ENCODE measurements around the gene SMU1. TPM values are rescaled to one million over a fixed set of nuclear protein-coding genes. Genes with fewer than 3 reads are reported as not detected.

The SMU1 gene
- total RNA-seq, 6 donors from 2014 or later: 7.9 to 19.8 (median 17.2) TPM

DNA sequence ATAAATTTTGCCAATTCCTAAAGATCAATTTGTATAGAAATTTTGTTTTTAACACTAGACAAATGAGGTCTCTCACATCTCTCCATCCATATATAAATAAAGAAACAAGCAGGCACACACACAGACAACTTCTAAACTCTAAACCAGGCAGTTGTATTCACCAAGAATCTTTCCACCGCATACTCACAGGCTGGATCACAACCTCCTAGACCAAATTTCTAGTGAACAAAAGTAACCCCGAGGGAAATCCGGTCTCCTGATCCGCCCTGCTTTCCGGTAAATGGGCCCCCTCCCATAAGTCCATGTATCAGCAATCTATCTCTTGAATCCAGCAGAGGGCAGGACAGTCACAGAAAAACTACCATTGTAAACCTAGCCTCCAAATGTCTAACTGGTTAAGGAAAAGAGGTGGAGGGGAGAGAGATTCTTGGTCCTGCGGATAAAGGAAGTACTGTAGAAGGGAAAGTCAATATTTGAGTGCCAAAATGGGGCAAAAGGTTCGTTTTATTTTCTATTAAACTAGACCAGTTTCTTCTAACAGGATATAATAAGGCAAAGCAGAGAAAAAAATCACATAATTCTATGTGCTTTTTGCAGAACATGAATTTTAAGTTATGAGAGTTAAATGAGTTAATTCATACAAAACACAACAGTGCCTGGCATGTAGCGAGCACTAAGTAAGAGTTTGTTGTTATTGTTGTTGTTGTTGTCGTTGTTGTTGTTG, 4.8 kb upstream of the SMU1 start:
- H3K27me3 ChIP-seq: no peaks in the 10 kb centered on the region
- peak in 1 of 2 donors; percentile 54 for DNase-seq
- no peaks in the 10 kb centered on the region for H3K9me3 ChIP-seq
- TF ChIP-seq, protein P1, sequence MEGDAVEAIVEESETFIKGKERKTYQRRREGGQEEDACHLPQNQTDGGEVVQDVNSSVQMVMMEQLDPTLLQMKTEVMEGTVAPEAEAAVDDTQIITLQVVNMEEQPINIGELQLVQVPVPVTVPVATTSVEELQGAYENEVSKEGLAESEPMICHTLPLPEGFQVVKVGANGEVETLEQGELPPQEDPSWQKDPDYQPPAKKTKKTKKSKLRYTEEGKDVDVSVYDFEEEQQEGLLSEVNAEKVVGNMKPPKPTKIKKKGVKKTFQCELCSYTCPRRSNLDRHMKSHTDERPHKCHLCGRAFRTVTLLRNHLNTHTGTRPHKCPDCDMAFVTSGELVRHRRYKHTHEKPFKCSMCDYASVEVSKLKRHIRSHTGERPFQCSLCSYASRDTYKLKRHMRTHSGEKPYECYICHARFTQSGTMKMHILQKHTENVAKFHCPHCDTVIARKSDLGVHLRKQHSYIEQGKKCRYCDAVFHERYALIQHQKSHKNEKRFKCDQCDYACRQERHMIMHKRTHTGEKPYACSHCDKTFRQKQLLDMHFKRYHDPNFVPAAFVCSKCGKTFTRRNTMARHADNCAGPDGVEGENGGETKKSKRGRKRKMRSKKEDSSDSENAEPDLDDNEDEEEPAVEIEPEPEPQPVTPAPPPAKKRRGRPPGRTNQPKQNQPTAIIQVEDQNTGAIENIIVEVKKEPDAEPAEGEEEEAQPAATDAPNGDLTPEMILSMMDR (IDR thresholded peaks at IDR 0.05): peak; percentile 68 to 89 (median 85)
- TF ChIP-seq POLR2A (IDR thresholded peaks at IDR 0.05) (no peak), EP300 (IDR thresholded peaks at IDR 0.05) (peak in 2 of 4 donors; percentile 44 to 67), POLR2AphosphoS5 (IDR thresholded peaks at IDR 0.05) (peak; percentile 56 to 81)
- ATAC-seq (ENCODE audit: low FRiP score in 2 of 2): peak; percentile 82 to 85
- H3K4me1 ChIP-seq: peaks cover 16 to 26% (median 17%) of the 10 kb centered on the region in 4 donors
- H3K4me3 ChIP-seq: peak overlapping the region in 1 of 4 donors; percentile 7
- no peaks in the 10 kb centered on the region for H3K36me3 ChIP-seq
- WGBS, 2 donors: 14 to 19% methylated on average over 9 of the region's 9 CpGs
- H3K27ac ChIP-seq: peak overlapping the region in 3 of 4 donors; percentile 33 to 67 (median 62)

DNA sequence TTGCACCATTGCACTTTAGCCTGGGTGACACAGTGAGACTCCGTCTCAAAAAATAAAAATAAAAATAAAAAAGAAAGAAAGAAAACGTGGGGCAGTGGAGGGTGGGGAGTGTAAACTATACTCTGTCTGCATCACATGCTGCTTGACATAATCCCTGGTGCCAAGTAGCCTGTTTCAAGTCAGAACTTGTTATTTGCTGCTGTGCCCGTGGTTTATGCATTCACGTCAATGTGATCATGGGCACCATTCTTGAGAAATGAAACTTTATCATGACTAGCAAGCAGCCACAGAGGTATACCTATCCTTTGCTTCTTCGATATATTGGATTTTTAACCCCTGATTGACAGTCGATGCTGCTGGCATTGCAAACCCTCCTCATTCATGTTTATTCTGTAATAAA, 4.1 kb upstream of the SMU1 start:
- Histone ChIP-seq H3K27ac (peak overlapping the region in 3 of 4 donors; percentile 33 to 67 (median 62)), H3K27me3 (no peaks in the 10 kb centered on the region), H3K4me3 (no peak overlapping the region), H3K4me1 (peaks cover 20 to 31% (median 23%) of the 10 kb centered on the region in 4 donors), H3K9me3 (no peaks in the 10 kb centered on the region), H3K36me3 (no peaks in the 10 kb centered on the region)
- no peak for ATAC-seq (ENCODE audit: low FRiP score in 2 of 2)
- TF ChIP-seq, protein P1 (IDR thresholded peaks at IDR 0.05): no peak
- TF ChIP-seq EP300 (IDR thresholded peaks at IDR 0.05) (no peak), POLR2A (IDR thresholded peaks at IDR 0.05) (no peak), POLR2AphosphoS5 (IDR thresholded peaks at IDR 0.05) (no peak)
- WGBS, 2 donors: 58% methylated on average over 6 of the region's 6 CpGs
- no peak for DNase-seq

DNA sequence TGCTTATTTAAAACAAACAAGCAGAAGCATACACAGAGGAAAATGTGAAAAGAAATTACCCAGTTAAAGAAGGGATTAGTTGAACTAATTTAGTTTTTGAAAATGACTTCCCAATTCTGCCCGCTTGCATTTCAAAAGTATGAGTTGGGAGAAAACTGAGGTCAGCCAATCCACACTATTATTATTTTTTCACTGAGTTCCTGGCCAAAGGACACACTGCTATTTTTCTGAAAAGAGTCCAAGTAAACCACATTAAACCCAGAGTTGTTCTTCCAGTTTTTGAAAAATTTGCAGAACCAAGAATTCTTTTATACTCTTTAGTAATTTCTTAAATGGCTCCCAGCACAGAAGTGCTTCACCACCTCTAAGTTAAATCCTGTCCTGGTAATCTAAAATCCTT, 7.5 kb downstream of the SMU1 start:
- no peak for ATAC-seq (ENCODE audit: low FRiP score in 2 of 2)
- 79 to 89% methylated on average over 1 of the region's 1 CpG for WGBS, 2 donors
- H3K4me1 ChIP-seq: peaks cover 0 to 7% (median 2%) of the 10 kb centered on the region in 4 donors
- H3K27ac ChIP-seq: no peak overlapping the region
- TF ChIP-seq, protein P1 (IDR thresholded peaks at IDR 0.05): no peak
- TF ChIP-seq POLR2AphosphoS5 (IDR thresholded peaks at IDR 0.05) (no peak), POLR2A (IDR thresholded peaks at IDR 0.05) (no peak), EP300 (IDR thresholded peaks at IDR 0.05) (no peak)
- no peaks in the 10 kb centered on the region for H3K9me3 ChIP-seq
- no peak overlapping the region for H3K4me3 ChIP-seq
- no peaks in the 10 kb centered on the region for H3K27me3 ChIP-seq
- peaks cover 34 to 94% (median 68%) of the 10 kb centered on the region in 4 donors for H3K36me3 ChIP-seq
- DNase-seq: no peak

DNA sequence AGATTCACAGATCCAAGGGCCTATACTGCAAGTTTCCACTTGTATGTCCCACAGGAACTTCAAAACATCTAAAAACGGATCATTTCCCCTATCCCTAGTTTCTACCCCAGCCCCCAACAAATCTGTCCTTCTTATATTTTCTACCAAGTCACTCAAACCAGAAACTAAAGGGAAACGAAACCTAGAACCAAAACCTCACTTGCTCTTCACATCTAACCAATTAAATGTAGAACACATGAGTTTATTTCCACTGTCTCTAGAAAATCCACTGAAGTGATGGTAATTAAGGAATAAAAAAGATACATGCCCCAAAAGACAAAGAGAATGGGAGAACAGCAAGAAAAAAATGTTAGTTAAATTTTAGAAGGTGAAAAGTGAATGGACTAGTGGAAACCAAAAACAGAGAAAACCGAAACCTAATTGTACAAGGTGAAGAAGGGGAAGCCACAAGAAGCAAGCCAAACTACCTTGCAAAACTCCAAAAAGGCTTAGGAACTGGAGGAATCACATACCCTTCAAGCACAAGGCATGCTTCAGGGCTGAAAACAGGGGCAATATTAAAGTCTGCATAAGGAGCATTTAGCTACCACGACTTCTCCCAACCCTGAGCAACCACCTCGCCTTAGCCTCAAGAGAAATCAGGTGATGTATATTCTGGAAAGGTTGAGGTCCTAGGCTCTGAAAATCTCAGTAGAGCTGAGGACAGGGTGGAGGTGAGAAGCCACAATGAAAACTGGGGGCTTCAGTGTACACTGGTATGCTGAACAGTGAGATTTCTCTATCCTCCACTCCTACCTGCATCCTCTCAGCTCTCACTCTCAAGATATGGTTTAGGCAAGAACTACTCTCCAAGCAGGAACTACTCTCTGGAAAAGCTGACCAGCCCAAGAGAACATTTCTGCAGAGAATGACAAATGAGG, 11.1 kb downstream of the SMU1 start:
- DNase-seq (no peak), ATAC-seq (ENCODE audit: low FRiP score in 2 of 2) (peak in 1 of 2 donors; percentile 31)
- WGBS, 2 donors: 88 to 90% methylated on average over 5 of the region's 5 CpGs
- no peaks in the 10 kb centered on the region for H3K27me3 ChIP-seq
- TF ChIP-seq POLR2AphosphoS5 (IDR thresholded peaks at IDR 0.05): no peak
- no peak for TF ChIP-seq EP300 (IDR thresholded peaks at IDR 0.05)
- TF ChIP-seq, protein P1 (IDR thresholded peaks at IDR 0.05): no peak
- TF ChIP-seq POLR2A (IDR thresholded peaks at IDR 0.05): no peak
- no peak overlapping the region for H3K4me3 ChIP-seq
- peaks cover 38 to 96% (median 66%) of the 10 kb centered on the region in 4 donors for H3K36me3 ChIP-seq
- no peak overlapping the region for H3K27ac ChIP-seq
- no peaks in the 10 kb centered on the region for H3K4me1 ChIP-seq
- no peaks in the 10 kb centered on the region for H3K9me3 ChIP-seq

Measured in upper lobe of left lung (tissue), 6 donors.